Astrocyte of the cerebellum (primary cell): ENCODE results near the gene KPNA4.

Source experiments
- DNase-seq: peaks from one replicate; pipeline ENCODE4 v3.0.0-alpha.2; 2011; ENCODE audit warnings: low read depth
- H3K4me3 ChIP-seq: 2 replicates; pipeline ENCODE4 v1.5.1; 2011; ENCODE audit warnings: mild to moderate bottlenecking, low read depth, low read length, moderate library complexity
- in situ Hi-C: cut with HindIII; loops from 2 replicates; pipeline ENCODE4 v1.10.0; 2017; ENCODE audit warnings: low sequenced_read_pairs
- TF ChIP-seq, protein P1 (sequence below): IDR thresholded peaks from 2 replicates; pipeline ENCODE4 v1.5.1; 2012; ENCODE audit warnings: low read length, low read depth, moderate library complexity, mild to moderate bottlenecking; ENCODE audit errors: missing control alignments

The KPNA4 gene

DNA sequence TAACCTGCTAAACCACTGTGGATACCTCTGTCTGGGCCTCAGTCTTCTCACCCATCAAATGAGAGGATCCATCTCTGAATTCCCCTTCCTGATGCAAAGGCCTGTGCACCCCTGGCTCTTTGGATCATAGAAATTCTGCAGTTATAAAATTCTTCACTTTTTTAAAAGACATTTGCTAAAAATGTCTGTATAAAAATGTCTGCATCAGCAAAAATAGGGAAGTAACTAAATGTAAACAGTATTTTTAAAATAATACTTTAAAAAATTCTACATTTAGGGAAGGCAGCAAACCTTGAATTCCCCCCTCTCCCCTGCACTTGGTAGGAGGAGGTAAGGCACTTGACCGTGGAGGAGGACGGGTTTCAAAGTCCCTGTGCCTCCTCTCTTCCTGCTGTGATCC, 90.2 kb downstream of the KPNA4 start:
- TF ChIP-seq, protein P1, sequence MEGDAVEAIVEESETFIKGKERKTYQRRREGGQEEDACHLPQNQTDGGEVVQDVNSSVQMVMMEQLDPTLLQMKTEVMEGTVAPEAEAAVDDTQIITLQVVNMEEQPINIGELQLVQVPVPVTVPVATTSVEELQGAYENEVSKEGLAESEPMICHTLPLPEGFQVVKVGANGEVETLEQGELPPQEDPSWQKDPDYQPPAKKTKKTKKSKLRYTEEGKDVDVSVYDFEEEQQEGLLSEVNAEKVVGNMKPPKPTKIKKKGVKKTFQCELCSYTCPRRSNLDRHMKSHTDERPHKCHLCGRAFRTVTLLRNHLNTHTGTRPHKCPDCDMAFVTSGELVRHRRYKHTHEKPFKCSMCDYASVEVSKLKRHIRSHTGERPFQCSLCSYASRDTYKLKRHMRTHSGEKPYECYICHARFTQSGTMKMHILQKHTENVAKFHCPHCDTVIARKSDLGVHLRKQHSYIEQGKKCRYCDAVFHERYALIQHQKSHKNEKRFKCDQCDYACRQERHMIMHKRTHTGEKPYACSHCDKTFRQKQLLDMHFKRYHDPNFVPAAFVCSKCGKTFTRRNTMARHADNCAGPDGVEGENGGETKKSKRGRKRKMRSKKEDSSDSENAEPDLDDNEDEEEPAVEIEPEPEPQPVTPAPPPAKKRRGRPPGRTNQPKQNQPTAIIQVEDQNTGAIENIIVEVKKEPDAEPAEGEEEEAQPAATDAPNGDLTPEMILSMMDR, result no peak
- no peak for DNase-seq
- no peak overlapping the region for H3K4me3 ChIP-seq
- in situ Hi-C loops, result no loop called here

- H3K4me3 ChIP-seq, result no peak overlapping the region
- TF ChIP-seq, protein P1, result no peak
- in situ Hi-C loops, result no loop called here
- no peak for DNase-seq
Observed at GRCh38 chr3:160474416-160474838, 90.9 kb downstream of the KPNA4 start.

GRCh38 chr3:160473978-160474377, 91.4 kb downstream of the KPNA4 start:
- peak; percentile 83 for DNase-seq
- H3K4me3 ChIP-seq, result no peak overlapping the region
- in situ Hi-C loops, result no loop called here
- TF ChIP-seq, protein P1, result no peak

DNA sequence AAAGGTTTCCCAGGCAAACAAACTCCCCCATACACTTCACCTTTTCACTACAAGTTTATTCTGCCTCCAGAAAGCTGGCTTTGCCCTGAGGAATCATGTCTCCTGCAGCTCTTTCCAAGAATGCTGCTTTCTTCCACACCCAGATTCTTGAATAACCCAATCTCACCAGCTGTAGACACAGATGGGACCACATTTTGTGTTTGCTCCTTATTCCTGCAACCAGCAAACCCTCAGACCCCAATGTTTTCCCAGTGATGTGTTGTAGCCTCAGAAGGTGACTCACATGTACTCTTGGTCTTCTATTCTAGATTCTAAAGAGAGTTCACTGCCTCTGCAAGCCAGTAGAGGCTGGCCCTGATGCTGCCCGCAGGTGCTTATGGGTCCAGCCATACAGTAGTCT, 92.2 kb downstream of the KPNA4 start:
- peak; percentile 85 for DNase-seq
- H3K4me3 ChIP-seq, result no peak overlapping the region
- TF ChIP-seq, protein P1, result no peak
- in situ Hi-C loops, result no loop called here

- DNase-seq, result no peak
Observed at GRCh38 chr3:160472344-160472743, 93.0 kb downstream of the KPNA4 start.

GRCh38 chr3:160471892-160472291, 93.5 kb downstream of the KPNA4 start:
- in situ Hi-C loops, result no loop called here
- DNase-seq, result no peak
- no peak overlapping the region for H3K4me3 ChIP-seq
- TF ChIP-seq, protein P1, result no peak

More at GRCh38 chr3:160472344-160472743, 93.0 kb downstream of the KPNA4 start:
- H3K4me3 ChIP-seq, result no peak overlapping the region
- in situ Hi-C loops, result no loop called here
- TF ChIP-seq, protein P1, result no peak

- in situ Hi-C loops, result no loop called here
- DNase-seq, result no peak
Observed at GRCh38 chr3:160470181-160470580, 95.2 kb downstream of the KPNA4 start.

More at GRCh38 chr3:160470181-160470580, 95.2 kb downstream of the KPNA4 start:
- H3K4me3 ChIP-seq, result no peak overlapping the region
- TF ChIP-seq, protein P1, result no peak
